NCI-H345 treated with DMSO at 0.1 percent for 48 hours (cell line): ENCODE data around the gene MRPL20.
"Not testable (repeated sequence)": the region's sequence is repeated elsewhere in the genome, so short reads cannot be mapped to it uniquely, and the experiment has no call there.

Source experiments
- DNase-seq: peaks from one replicate; lab custom pipeline; 2025; ENCODE audit not compliant: unreplicated experiment; lab: John Stamatoyannopoulos, UW

The MRPL20 gene

GRCh38 chr1:1406821-1407635 lies at the start of gene MRPL20:
TSS of gene MRPL20 (minus strand) at chr1:1407293. CDS start at chr1:1407217, 76 bp downstream.
- peak; percentile 77 for DNase-seq

- DNase-seq = not testable (repeated sequence)
Measured at GRCh38 chr1:1456683-1457255, 49.7 kb upstream of the MRPL20 start.

- DNase-seq = not testable (repeated sequence)
Measured at GRCh38 chr1:1455934-1456333, 48.8 kb upstream of the MRPL20 start.

GRCh38 chr1:1455366-1455884 lies 48.3 kb upstream of the MRPL20 start:
- DNase-seq = no peak

GRCh38 chr1:1454286-1455056 lies 47.4 kb upstream of the MRPL20 start:
- DNase-seq = not testable (repeated sequence)

GRCh38 chr1:1452882-1453281 lies 45.8 kb upstream of the MRPL20 start:
- DNase-seq = no peak

- not testable (repeated sequence) for DNase-seq
Measured at GRCh38 chr1:1452365-1452739, 45.3 kb upstream of the MRPL20 start.

GRCh38 chr1:1451696-1452364 lies 44.7 kb upstream of the MRPL20 start:
- no peak for DNase-seq

- not testable (repeated sequence) for DNase-seq
Measured at GRCh38 chr1:1450616-1451015, 43.5 kb upstream of the MRPL20 start.

- no peak for DNase-seq
Measured at GRCh38 chr1:1449099-1449739, 42.1 kb upstream of the MRPL20 start, which contains the start of gene ATAD3C. TSS of gene ATAD3C (plus strand) at chr1:1449689. CDS start at chr1:1450684, 995 bp downstream.

- not testable (repeated sequence) for DNase-seq
Measured at GRCh38 chr1:1446631-1447030, 39.5 kb upstream of the MRPL20 start.

- DNase-seq = no peak
Measured at GRCh38 chr1:1442069-1442770, 35.1 kb upstream of the MRPL20 start.

GRCh38 chr1:1441002-1441888 lies 34.2 kb upstream of the MRPL20 start:
- no peak for DNase-seq

- DNase-seq = no peak
Measured at GRCh38 chr1:1440262-1441001, 33.3 kb upstream of the MRPL20 start.

GRCh38 chr1:1439546-1440261 lies 32.6 kb upstream of the MRPL20 start:
- no peak for DNase-seq

- DNase-seq = no peak
Measured at GRCh38 chr1:1438531-1439381, 31.7 kb upstream of the MRPL20 start.
